Nephron (organoid): Measurements from ENCODE around the gene CTSZ.

Experiments
- H3K27ac Mint-ChIP-seq, 3 experiments: 2 replicates each; pipeline ENCODE4 v1.8.0; 2020; ENCODE audit warnings: mixed read lengths in 3 of 3, mild to moderate bottlenecking in 2 of 3, moderate library complexity in 1 of 3
- H3K27me3 Mint-ChIP-seq: 2 replicates; pipeline ENCODE4 v1.8.0; 2021; ENCODE audit warnings: low read depth, mild to moderate bottlenecking, moderate library complexity, mixed read lengths
- H3K36me3 Mint-ChIP-seq: 2 replicates; pipeline ENCODE4 v1.8.0; 2020; ENCODE audit warnings: low read depth, mixed read lengths
- H3K4me1 Mint-ChIP-seq: 2 replicates; pipeline ENCODE4 v1.8.0; 2020; ENCODE audit warnings: mixed read lengths
- H3K4me3 Mint-ChIP-seq, 3 experiments: 2 replicates each; pipeline ENCODE4 v1.8.0; 2020; ENCODE audit warnings: mild to moderate bottlenecking in 3 of 3, mixed read lengths in 3 of 3, moderate library complexity in 2 of 3
- H3K9me3 Mint-ChIP-seq: 2 replicates; pipeline ENCODE4 v1.8.0; 2020; ENCODE audit warnings: mixed read lengths
- TF ChIP-seq, protein P1 (sequence below), 3 experiments: fragments of 200-600 bp; sonication (generic); IDR thresholded peaks; one replicate each; pipeline ENCODE4 v1.5.0; 2021; ENCODE audit warnings: antibody characterized with exemption in 3 of 3; ENCODE audit not compliant: unreplicated experiment in 3 of 3

CTSZ gene

DNA sequence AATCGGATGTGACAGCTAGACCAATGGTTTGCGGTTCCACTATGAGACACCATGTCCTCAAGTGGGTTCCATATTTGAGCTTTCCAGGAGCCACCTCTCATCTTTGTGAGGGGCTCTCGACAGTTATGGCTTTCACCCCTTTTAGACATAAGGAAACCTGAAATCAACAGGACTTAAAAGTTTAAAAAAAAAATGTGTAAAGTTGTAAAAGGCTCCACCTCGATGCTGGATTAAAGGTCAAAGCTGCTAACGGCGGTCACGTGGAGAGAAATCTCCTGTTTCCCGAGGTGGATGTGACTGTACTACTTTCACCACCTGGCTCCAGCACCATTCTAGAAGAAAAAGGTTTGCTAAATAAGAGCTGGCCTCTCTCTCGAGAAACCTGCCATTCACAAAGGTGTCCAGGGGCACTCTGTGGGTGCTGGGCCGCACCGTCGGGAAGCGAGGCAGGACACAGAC, 24.5 kb upstream of the CTSZ start:
- Mint-ChIP-seq H3K27ac (peak overlapping the region; percentile 43 to 93 (median 79)), H3K4me1 (peaks cover 58% of the 10 kb centered on the region), H3K4me3 (peak overlapping the region; percentile 89 to 97 (median 95)), H3K36me3 (peaks cover 58% of the 10 kb centered on the region), H3K9me3 (no peaks in the 10 kb centered on the region), H3K27me3 (no peaks in the 10 kb centered on the region)
- TF ChIP-seq, protein P1, sequence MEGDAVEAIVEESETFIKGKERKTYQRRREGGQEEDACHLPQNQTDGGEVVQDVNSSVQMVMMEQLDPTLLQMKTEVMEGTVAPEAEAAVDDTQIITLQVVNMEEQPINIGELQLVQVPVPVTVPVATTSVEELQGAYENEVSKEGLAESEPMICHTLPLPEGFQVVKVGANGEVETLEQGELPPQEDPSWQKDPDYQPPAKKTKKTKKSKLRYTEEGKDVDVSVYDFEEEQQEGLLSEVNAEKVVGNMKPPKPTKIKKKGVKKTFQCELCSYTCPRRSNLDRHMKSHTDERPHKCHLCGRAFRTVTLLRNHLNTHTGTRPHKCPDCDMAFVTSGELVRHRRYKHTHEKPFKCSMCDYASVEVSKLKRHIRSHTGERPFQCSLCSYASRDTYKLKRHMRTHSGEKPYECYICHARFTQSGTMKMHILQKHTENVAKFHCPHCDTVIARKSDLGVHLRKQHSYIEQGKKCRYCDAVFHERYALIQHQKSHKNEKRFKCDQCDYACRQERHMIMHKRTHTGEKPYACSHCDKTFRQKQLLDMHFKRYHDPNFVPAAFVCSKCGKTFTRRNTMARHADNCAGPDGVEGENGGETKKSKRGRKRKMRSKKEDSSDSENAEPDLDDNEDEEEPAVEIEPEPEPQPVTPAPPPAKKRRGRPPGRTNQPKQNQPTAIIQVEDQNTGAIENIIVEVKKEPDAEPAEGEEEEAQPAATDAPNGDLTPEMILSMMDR (IDR thresholded peaks at IDR 0.05; ENCODE audit: unreplicated experiment in 3 of 3) = no peak

GRCh38 chr20:59030911-59031563, 24.0 kb upstream of the CTSZ start:
- Mint-ChIP-seq H3K27ac (peak overlapping the region in 1 of 3 experiments; percentile 93), H3K36me3 (peaks cover 58% of the 10 kb centered on the region), H3K4me1 (peaks cover 60% of the 10 kb centered on the region), H3K9me3 (no peaks in the 10 kb centered on the region), H3K4me3 (peak overlapping the region; percentile 89 to 97 (median 95)), H3K27me3 (no peaks in the 10 kb centered on the region)
- TF ChIP-seq, protein P1 (IDR thresholded peaks at IDR 0.05; ENCODE audit: unreplicated experiment in 3 of 3) = no peak

DNA sequence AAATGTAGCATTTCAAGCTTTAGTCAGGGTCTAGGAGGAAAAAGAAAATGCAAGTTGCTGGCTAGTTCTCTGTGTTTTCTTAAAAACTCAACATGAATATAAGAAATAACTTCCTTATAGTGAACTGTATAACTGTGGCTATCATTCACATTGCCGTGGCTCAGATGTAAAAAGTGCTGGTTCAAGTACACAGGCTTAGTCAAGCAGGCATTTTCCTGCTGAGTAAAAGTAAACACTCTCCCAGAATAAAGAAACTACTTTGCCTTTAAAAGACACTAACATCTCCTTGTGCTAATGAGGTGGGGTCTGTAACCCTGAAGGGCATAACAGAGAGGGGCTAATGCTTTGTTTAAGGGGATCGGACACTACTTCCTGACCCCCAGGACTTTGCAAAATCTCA, 21.8 kb upstream of the CTSZ start:
- TF ChIP-seq, protein P1 (IDR thresholded peaks at IDR 0.05; ENCODE audit: unreplicated experiment in 3 of 3) = no peak
- Mint-ChIP-seq H3K4me1 (peaks cover 68% of the 10 kb centered on the region), H3K27me3 (no peaks in the 10 kb centered on the region), H3K36me3 (peaks cover 58% of the 10 kb centered on the region), H3K9me3 (no peaks in the 10 kb centered on the region), H3K4me3 (peak overlapping the region; percentile 65 to 75 (median 69)), H3K27ac (peak overlapping the region in 1 of 3 experiments; percentile 66)

- TF ChIP-seq, protein P1 (IDR thresholded peaks at IDR 0.05; ENCODE audit: unreplicated experiment in 3 of 3) = no peak
- Mint-ChIP-seq H3K27ac (peak overlapping the region in 1 of 3 experiments; percentile 26), H3K9me3 (no peaks in the 10 kb centered on the region)
Observed at GRCh38 chr20:59027741-59028320, 20.8 kb upstream of the CTSZ start.

GRCh38 chr20:59026904-59027740, 20.1 kb upstream of the CTSZ start:
- TF ChIP-seq, protein P1 (IDR thresholded peaks at IDR 0.05; ENCODE audit: unreplicated experiment in 3 of 3) = no peak
- Mint-ChIP-seq H3K4me3 (peak overlapping the region in 1 of 3 experiments; percentile 21), H3K27me3 (no peaks in the 10 kb centered on the region), H3K4me1 (peaks cover 68% of the 10 kb centered on the region), H3K36me3 (peaks cover 73% of the 10 kb centered on the region), H3K27ac (peak overlapping the region in 1 of 3 experiments; percentile 26), H3K9me3 (no peaks in the 10 kb centered on the region)

More at GRCh38 chr20:59027741-59028320, 20.8 kb upstream of the CTSZ start:
- H3K4me1 Mint-ChIP-seq = peaks cover 65% of the 10 kb centered on the region
- H3K4me3 Mint-ChIP-seq = peak overlapping the region in 2 of 3 experiments; percentile 7 to 21
- H3K27me3 Mint-ChIP-seq = no peaks in the 10 kb centered on the region
- peaks cover 66% of the 10 kb centered on the region for H3K36me3 Mint-ChIP-seq
